GM23248 (cell line): ENCODE measurements around the gene RNF215. TPM values are rescaled to one million over a fixed set of nuclear protein-coding genes. Genes with fewer than 3 reads are reported as not detected.
"Not testable (repeated sequence)": the region's sequence is repeated elsewhere in the genome, so short reads cannot be mapped to it uniquely, and the experiment has no call there.

ENCODE experiments used
- DNase-seq: peaks from one replicate; pipeline ENCODE4 v3.0.0-alpha.2; 2015
- H2AFZ ChIP-seq: fragments of 200-600 bp; sonication (generic); 2 replicates; pipeline ENCODE4 v1.6.1; 2016; ENCODE audit warnings: antibody characterized with exemption
- H3F3A ChIP-seq: fragments of 200-600 bp; sonication (generic); 2 replicates; pipeline ENCODE4 v1.6.1; 2016; ENCODE audit warnings: mild to moderate bottlenecking, antibody characterized with exemption, mixed run types; ENCODE audit not compliant: insufficient read depth
- H3K27ac ChIP-seq: fragments of 200-600 bp; sonication (generic); 2 replicates; pipeline ENCODE4 v1.5.1; 2016; ENCODE audit warnings: mild to moderate bottlenecking
- H3K27me3 ChIP-seq: fragments of 200-600 bp; sonication (generic); replicated peaks from 2 replicates; pipeline ENCODE4 v1.6.1; 2016; ENCODE audit warnings: mild to moderate bottlenecking; ENCODE audit not compliant: insufficient read depth
- H3K36me3 ChIP-seq: fragments of 200-600 bp; sonication (generic); 2 replicates; pipeline ENCODE4 v1.6.1; 2016; ENCODE audit warnings: low read depth, mild to moderate bottlenecking
- H3K4me1 ChIP-seq: fragments of 200-600 bp; sonication (generic); 2 replicates; pipeline ENCODE4 v1.6.1; 2016; ENCODE audit warnings: mild to moderate bottlenecking; ENCODE audit not compliant: insufficient read depth
- H3K4me2 ChIP-seq: fragments of 200-600 bp; sonication (generic); one replicate; pipeline ENCODE4 v1.6.1; 2016; ENCODE audit warnings: mild to moderate bottlenecking; ENCODE audit not compliant: unreplicated experiment
- H3K4me3 ChIP-seq: fragments of 200-600 bp; sonication (generic); 2 replicates; pipeline ENCODE4 v1.5.1; 2016; ENCODE audit warnings: mild to moderate bottlenecking
- H3K79me2 ChIP-seq: fragments of 200-600 bp; sonication (generic); 2 replicates; pipeline ENCODE4 v1.6.1; 2016; ENCODE audit warnings: mild to moderate bottlenecking; ENCODE audit not compliant: insufficient read depth
- H3K9ac ChIP-seq: fragments of 200-600 bp; sonication (generic); 2 replicates; pipeline ENCODE4 v1.6.1; 2016; ENCODE audit warnings: mild to moderate bottlenecking
- H3K9me2 ChIP-seq: fragments of 200-600 bp; sonication (generic); 2 replicates; pipeline ENCODE4 v1.6.1; 2016; ENCODE audit warnings: mixed run types, mild to moderate bottlenecking, moderate library complexity; ENCODE audit not compliant: insufficient read depth
- H3K9me3 ChIP-seq: fragments of 200-600 bp; sonication (generic); one replicate; pipeline ENCODE4 v1.6.1; 2017; ENCODE audit warnings: low read depth
- H4K20me1 ChIP-seq: fragments of 200-600 bp; sonication (generic); 2 replicates; pipeline ENCODE4 v1.6.0; 2016; ENCODE audit not compliant: insufficient read depth
- EZH2 ChIP-seq: fragments of 200-600 bp; sonication (generic); IDR thresholded peaks from 2 replicates; pipeline ENCODE4 v1.6.1; 2018; ENCODE audit warnings: antibody characterized with exemption, mild to moderate bottlenecking; ENCODE audit not compliant: insufficient read depth, poor library complexity, severe bottlenecking
- EZH2phosphoT487 ChIP-seq: fragments of 200-600 bp; sonication (generic); IDR thresholded peaks from 2 replicates; pipeline ENCODE4 v1.6.1; 2018; ENCODE audit warnings: antibody characterized with exemption, moderate library complexity, mild to moderate bottlenecking, low read depth; ENCODE audit not compliant: insufficient read depth
- WGBS, 2 experiments: methylation state at CpG; one replicate each; pipeline ENCODE4 v1.1.6; 2015 to 2017; ENCODE audit warnings: low lambda C conversion rate in 2 of 2, low coverage in 1 of 2; ENCODE audit errors: missing lambda C conversion rate in 2 of 2; 5-methylcytosine and 5-hydroxymethylcytosine counted together
- in situ Hi-C: fragments of 300-500 bp; cut with MboI; formaldehyde crosslinking; loops from 2 replicates; pipeline ENCODE4 v1.15.0; 2020
- polyA plus RNA-seq: library from polyadenylated mRNA; unstranded; fragments of >200 nt; fragmentation: Nextera tagmentation; extraction: Ambion mirVana; gene quantifications from 2 replicates; pipeline ENCODE4 v1.2.1, GENCODE V29; 2016
- total RNA-seq: library from RNA; depleted of rRNA; stranded (reverse); fragments of >200 nt; shearing (Covaris generic); gene quantifications from 2 replicates; pipeline ENCODE4 v1.2.3, GENCODE V29; 2014

RNF215 gene
- total and polyA plus RNA-seq, 2 experiments from 2014 or later = 2.9 to 29.9 TPM

DNA sequence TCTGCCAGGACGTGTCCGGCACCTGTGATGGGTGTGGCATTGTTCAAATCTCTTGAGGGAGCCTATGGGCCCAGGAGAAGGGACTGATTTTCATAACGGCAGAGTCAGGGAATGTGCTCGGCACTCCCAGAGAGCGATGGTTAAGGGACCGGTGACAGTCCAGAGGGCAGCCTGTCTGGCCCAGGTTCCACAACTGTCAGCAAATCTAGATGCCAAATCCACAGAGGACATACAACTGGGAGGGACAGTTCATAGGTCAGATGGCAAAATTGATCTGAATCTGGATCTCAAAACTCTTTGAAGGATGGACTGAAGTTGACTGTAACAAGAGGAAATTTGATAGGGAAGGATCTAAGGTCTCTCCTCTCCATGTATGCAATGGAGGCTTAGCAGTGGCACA is 17.1 kb upstream of the RNF215 start:
- Histone ChIP-seq H3K79me2 (peaks cover 78% of the 10 kb centered on the region), H3K4me3 (no peak overlapping the region), H3K36me3 (peaks cover 12% of the 10 kb centered on the region; the same call in 1 of the 2 replicates), H3K4me2 (no peak overlapping the region), H4K20me1 (no peaks in the 10 kb centered on the region), H3K9ac (no peak overlapping the region), H2AFZ (no peak overlapping the region), H3K9me3 (no peaks in the 10 kb centered on the region), H3F3A (peaks cover 29% of the 10 kb centered on the region), H3K4me1 (peaks cover 31% of the 10 kb centered on the region), H3K27me3 (no peaks in the 10 kb centered on the region), H3K9me2 (no peaks in the 10 kb centered on the region), H3K27ac (no peak overlapping the region)
- 84 to 88% methylated on average over 6 of the region's 6 CpGs for WGBS, 2 experiments
- in situ Hi-C loops = no loop called here
- DNase-seq = no peak
- TF ChIP-seq EZH2 = no peak
- TF ChIP-seq EZH2phosphoT487 = no peak

GRCh38 chr22:30402766-30403104 is 15.5 kb upstream of the RNF215 start:
- in situ Hi-C loops = not testable (repeated sequence)

GRCh38 chr22:30402028-30402765 is 15.0 kb upstream of the RNF215 start:
- Histone ChIP-seq H3K9me2 (no peaks in the 10 kb centered on the region), H3K36me3 (no peaks in the 10 kb centered on the region; the same call in 1 of the 2 replicates), H3K79me2 (peaks cover 95% of the 10 kb centered on the region), H4K20me1 (no peaks in the 10 kb centered on the region), H3K4me1 (peaks cover 34% of the 10 kb centered on the region), H3K9me3 (no peaks in the 10 kb centered on the region), H3K27ac (no peak overlapping the region), H3K9ac (peak overlapping the region; percentile 5; the same call in 1 of the 2 replicates), H3K4me2 (no peak overlapping the region), H2AFZ (no peak overlapping the region), H3K27me3 (no peaks in the 10 kb centered on the region), H3K4me3 (no peak overlapping the region), H3F3A (peaks cover 20% of the 10 kb centered on the region)
- TF ChIP-seq EZH2 = no peak
- TF ChIP-seq EZH2phosphoT487 = no peak
- 66% methylated on average over 5 of the region's 5 CpGs for WGBS, 2 experiments
- in situ Hi-C loops = no loop called here
- DNase-seq = no peak

More at GRCh38 chr22:30402766-30403104, 15.5 kb upstream of the RNF215 start:
- not testable (repeated sequence) for H3K27me3 ChIP-seq, DNase-seq, H3K27ac ChIP-seq, H3K9me2 ChIP-seq, H3K4me3 ChIP-seq, H3K4me2 ChIP-seq, H3K36me3 ChIP-seq, H4K20me1 ChIP-seq, H3K9me3 ChIP-seq, H2AFZ ChIP-seq
- 97 to 99% methylated on average over 5 of the region's 5 CpGs for WGBS, 2 experiments
- H3K79me2 ChIP-seq = peaks cover 92% of the 10 kb centered on the region
- peak overlapping the region; percentile 5; the same call in 1 of the 2 replicates for H3K9ac ChIP-seq
- H3K4me1 ChIP-seq = peaks cover 34% of the 10 kb centered on the region
- H3F3A ChIP-seq = peaks cover 24% of the 10 kb centered on the region

GRCh38 chr22:30401024-30401423 is 13.8 kb upstream of the RNF215 start:
- H3K9ac ChIP-seq, H3K4me3 ChIP-seq, H3F3A ChIP-seq, H2AFZ ChIP-seq, H3K27me3 ChIP-seq, in situ Hi-C loops, DNase-seq, H3K9me2 ChIP-seq, H3K4me2 ChIP-seq, H3K27ac ChIP-seq, H3K36me3 ChIP-seq, H4K20me1 ChIP-seq, H3K9me3 ChIP-seq: not testable (repeated sequence)
- 97 to 98% methylated on average over 3 of the region's 3 CpGs for WGBS, 2 experiments
- peaks cover 34% of the 10 kb centered on the region for H3K4me1 ChIP-seq
- H3K79me2 ChIP-seq = peaks cover 95% of the 10 kb centered on the region

DNA sequence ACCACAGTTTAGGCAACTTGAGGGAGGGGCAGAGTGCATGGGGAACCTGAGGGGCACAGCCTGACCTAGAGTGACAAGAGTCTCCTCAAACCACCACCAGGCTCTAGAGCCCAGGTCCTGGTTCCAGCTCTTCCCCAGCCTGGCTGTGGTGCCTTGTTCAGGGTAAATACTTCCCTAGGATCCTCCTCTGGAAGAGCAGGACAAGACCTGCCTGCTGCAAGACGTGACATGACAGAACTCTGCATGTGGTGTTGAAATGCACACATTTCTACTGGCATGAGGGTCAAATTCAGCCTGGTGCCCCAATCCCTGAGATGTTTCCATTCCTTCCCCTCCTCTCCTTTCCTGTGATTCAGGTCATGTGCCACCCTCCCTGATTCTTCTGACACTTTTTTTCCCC is 12.9 kb upstream of the RNF215 start:
- in situ Hi-C loops = no loop called here
- H4K20me1 ChIP-seq = no peaks in the 10 kb centered on the region
- H3K36me3 ChIP-seq = no peaks in the 10 kb centered on the region
- peaks cover 88% of the 10 kb centered on the region for H3K79me2 ChIP-seq
- no peaks in the 10 kb centered on the region for H3K27me3 ChIP-seq
- no peak for TF ChIP-seq EZH2phosphoT487
- TF ChIP-seq EZH2 = no peak
- no peaks in the 10 kb centered on the region for H3K9me3 ChIP-seq
- H3K4me1 ChIP-seq = peaks cover 34% of the 10 kb centered on the region
- no peak overlapping the region for H3K4me3 ChIP-seq
- H3K9ac ChIP-seq = peak overlapping the region; percentile 89; the same call in 1 of the 2 replicates
- H2AFZ ChIP-seq = no peak overlapping the region
- H3K27ac ChIP-seq = no peak overlapping the region
- no peaks in the 10 kb centered on the region for H3K9me2 ChIP-seq
- peak overlapping the region; percentile 92 for H3K4me2 ChIP-seq
- WGBS, 2 experiments = 79 to 86% methylated on average over 1 of the region's 1 CpG
- DNase-seq = no peak
- H3F3A ChIP-seq = peaks cover 8% of the 10 kb centered on the region
